ENCODE results near the gene C10orf88.
"Not testable (repeated sequence)": the region's sequence is repeated elsewhere in the genome, so short reads cannot be mapped to it uniquely, and the experiment has no call there.

Gene C10orf88

DNA sequence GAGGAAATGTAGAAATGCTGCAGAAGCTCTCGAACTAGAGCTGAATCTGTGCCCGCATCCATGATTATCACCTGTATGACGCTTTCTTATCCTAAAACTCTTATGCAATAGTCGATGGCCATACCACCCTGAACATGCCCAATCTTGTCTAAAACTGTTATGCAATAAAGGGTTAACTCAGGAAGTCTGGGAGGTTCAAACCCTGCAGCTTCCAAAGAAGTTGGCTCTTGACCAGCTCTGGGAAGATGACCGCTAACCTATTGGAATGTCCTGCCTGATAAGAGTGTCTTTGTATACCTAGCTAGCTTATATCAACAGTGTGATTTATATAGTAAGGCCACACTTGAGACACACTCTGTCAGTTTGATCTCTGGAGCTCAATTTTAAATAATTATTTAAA, 3.4 kb upstream of the C10orf88 start:
- DNase-seq (ENCODE audit: low read depth), result peak; percentile 10

DNA sequence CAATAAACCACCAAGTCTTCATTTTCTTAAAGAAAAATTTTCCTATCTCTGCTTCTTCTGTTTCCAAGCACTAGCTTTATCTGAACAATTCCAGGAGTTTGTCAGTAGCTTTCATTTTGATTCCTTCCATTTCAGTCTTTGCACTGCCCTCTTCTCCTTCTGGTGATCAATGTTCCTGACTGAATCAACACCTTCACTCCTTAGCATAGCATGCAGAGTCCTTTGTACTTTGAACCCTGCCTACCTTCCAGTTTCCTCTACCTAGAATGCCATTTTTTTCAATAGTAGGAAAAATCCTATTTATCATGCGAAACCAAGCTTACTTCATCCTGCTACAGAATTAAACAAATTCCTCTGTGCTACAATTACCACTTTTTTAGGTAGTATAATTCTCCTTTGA, 1.9 kb upstream of the C10orf88 start:
- DNase-seq (ENCODE audit: low read depth), result no peak

DNA sequence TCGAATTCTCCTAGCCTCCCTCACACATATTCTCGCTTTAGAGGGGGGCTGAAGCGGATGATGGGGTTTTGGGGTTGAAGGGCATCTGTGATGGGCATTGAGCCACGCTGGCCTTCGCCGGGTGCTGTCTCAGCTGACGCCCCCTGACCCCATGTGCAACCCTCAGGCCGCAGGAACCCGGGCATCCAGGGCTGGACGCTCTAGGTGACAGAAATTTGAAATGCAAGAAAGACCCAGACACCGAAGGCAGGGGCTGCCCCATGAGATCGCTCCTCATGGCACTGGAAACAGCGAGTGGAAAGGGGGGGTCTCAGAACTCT, 664 bp upstream of the C10orf88 start:
- DNase-seq (ENCODE audit: low read depth), result no peak

DNA sequence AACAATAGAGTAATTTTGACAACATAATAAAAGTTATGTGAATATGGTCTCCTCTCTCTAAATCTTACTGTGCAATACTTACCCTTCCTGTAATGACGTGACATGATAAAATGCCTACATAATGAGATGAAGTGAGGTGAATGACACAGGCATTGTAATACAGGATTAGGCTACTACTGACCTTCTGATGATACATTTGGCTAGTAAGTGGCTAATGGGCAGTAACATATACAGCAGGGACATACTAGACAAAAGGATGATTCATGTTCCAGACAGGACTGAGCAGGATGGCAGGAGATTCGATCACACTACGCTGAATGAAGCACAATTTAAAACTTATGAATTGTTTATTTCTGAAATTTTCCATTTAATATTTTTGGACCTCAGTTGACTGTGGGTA, 4.7 kb downstream of the C10orf88 start:
- peak; percentile 9 for DNase-seq (ENCODE audit: low read depth)

DNA sequence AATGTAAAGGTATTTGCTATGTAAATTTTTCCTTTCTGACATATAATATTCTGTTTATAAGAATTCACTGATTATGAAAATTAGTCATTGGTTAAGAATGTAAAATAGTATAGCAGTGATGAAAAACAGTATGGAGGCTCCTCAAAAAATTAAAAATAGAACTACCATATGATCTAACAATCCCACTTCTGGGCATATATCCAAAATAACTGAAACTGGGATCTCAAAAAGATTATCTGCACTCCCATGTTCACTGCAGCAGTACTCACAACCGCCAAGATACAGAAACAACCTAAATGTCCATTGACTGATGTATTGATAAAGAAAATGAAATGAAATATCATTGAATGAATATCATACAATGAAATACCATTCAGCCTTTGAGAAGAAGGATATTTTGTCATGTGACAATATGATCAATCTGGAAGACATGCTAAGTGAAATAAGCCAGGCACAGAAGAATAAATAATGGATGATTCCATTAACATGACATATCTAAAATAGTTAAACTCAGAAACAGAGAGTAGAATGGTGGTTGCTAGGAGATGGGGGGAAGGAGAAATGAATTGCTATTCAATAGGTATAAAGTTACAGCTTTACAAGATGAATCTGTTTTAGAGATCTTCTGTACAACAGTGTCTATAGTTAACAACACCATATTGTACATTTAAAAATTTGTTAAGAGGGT, 14.0 kb downstream of the C10orf88 start:
- peak; percentile 84 for DNase-seq (ENCODE audit: low read depth)

DNA sequence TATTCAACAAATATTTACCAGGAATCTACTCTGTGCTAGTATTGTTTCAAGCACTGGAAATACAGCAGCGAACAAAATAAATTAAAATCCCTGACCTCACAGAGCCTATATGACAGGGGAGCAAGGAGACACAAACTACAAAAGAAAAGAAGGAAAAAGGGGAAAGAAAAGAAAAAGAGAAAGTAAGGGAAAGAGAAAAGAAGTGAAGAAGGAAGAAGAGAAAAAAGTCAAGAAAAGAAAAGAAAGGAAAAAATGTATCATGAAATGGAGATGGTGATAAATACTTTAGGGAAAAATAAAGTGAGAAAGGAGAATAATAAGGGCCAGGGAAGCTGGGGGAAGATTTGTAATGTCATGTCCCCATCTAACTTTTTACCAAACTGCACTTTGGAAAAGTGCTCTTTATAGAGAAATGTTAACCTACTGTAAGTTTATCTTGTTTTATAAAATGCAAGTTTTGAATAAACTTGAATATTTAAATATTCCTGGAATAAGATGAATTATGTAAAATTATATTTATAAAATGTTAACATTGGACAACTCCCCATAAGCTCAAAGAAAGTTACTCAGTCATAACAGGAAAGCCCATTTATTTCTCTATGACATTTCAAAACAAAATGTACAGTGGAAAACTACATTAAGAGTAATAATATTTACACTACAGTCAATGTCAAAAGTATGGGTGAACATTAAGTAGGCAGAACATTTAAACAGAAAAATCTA, 14.7 kb downstream of the C10orf88 start:
- no peak for DNase-seq (ENCODE audit: low read depth)

DNA sequence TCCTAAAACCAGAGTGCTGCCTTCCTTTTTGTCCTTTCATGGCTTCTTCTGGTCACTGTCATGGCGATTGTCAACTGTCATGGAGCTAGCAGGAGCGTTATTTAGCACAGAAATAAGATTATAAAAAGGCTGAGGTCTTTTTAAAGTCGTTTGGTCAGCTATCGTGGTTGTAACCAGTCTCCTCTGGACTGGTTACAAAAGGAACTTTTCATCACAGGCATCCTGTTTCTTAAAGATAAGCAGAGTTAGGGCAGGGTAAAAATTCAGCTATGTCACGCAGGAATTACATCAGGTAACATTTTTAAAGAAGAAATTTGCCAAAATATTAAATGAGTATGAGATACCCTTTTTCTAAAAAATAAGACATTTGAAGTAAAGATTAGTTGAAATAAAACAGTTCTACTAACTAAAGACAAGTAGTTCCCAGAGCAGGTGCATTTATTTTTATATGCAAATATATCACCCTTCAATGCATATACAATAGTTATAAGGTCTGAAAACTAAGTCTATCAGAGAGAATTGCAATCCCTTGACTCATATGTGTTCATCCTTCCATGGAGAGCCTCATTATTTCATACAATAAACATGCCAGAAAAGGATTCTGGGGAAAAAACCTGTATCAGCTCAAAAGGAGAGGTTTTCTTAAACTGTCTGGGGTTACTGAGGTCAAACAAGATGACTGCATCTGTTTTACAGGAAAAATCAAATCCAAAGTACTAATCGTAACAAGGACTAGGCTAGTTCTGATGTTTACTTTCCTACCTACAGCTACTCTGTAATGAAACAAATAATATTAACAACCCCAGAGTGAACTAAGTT, 22.7 kb downstream of the C10orf88 start:
- peak; percentile 49 for DNase-seq (ENCODE audit: low read depth)

DNA sequence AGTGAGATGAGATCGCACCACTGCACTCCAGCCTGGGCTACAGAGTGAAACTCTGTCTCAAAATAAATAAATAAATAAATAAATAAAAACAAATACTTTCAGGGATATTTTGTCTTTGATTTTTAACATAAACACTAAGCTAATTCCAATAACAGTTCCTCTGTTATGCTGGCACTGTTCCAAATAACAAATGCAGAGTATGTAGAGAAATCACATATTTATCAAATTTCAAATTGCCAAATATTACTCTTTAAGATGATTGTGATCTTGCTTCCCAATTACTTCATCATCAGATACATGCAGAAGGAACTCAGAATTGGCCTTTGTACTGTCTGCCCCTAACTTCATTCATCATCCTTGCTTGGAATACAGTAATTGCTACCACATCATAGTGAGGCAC, 23.9 kb downstream of the C10orf88 start:
- DNase-seq (ENCODE audit: low read depth), result no peak

GRCh38 chr10:122915700-122916099, 38.3 kb downstream of the C10orf88 start:
- no peak for DNase-seq (ENCODE audit: low read depth)

DNA sequence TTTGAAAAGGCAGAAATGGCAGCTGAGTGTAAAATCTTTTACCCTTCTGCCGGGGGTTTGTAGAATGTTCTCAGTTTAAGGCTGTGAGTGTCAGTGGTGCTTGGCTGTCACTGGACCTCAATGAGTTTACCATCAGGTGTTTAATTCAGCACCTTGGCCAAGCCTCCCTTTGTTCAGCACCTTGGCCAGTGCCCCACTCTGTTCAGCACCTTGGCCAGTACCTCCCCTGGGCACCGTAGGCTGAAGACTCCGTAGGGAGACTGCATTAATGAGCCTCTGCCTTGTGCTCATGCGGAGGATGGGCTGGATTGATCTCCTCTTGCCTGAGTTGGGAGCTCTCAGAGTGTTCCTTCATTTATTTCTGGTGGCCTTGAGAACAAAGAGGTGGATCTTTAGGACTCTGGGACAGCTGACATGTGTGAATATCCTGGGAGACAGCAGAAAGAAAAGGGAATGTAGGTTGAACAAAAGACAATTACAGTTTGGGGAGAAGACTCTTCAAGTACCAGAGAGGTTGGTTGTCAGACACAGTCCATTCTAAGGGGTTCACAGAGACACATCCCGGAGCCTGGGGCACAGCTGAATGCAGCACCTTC, 42.0 kb downstream of the C10orf88 start:
- peak; percentile 47 for DNase-seq (ENCODE audit: low read depth)

- DNase-seq (ENCODE audit: low read depth), result no peak
These were observed 43.7 kb downstream of the C10orf88 start, which contains the start of gene FAM24A for GRCh38 chr10:122910310-122910709. Gene FAM24A (plus strand): TSS chr10:122910610. CDS start chr10:122911635, 1,025 bp downstream.

DNA sequence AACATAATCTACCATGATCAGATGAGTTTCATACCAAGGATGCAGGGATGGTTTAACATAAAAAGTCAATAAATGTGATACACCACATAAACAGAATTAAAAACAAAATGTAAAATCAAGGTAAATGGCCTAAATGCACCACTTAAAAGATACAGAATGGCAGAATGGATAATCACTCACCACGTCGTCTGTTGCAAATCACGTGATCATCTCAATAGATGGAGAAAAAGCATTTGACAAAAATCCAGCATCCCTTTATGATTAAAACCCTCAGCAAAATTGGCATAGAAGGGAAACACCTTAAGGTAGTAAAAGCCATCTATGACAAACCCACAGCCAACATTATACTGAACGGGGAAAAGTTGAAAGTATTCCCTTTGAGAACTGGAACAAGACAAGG, 50.2 kb downstream of the C10orf88 start:
- DNase-seq (ENCODE audit: low read depth), result not testable (repeated sequence)

- DNase-seq (ENCODE audit: low read depth), result no peak
These were observed 59.6 kb downstream of the C10orf88 start for GRCh38 chr10:122894261-122894944.

GRCh38 chr10:122884166-122884565, 69.9 kb downstream of the C10orf88 start:
- peak; percentile 35 for DNase-seq (ENCODE audit: low read depth)

GRCh38 chr10:122882766-122883165, 71.3 kb downstream of the C10orf88 start:
- no peak for DNase-seq (ENCODE audit: low read depth)
